Choroid plexus epithelial cell (primary cell): ENCODE measurements around the gene MBTPS1.
A peak's percentile ranks its signal among the peaks of the same experiment; 100 is the strongest.

Experiments used
- DNase-seq: peaks from one replicate; pipeline ENCODE4 v3.0.0-alpha.2; 2010; ENCODE audit warnings: low read depth
- H3K4me3 ChIP-seq: 2 replicates; pipeline ENCODE4 v1.5.1; 2011; ENCODE audit warnings: low read depth, mild to moderate bottlenecking, control low read depth, low read length, moderate library complexity
- CTCF ChIP-seq: conservative IDR thresholded peaks from 2 replicates; pipeline ENCODE4 v1.5.1; 2011; ENCODE audit warnings: low read depth, mild to moderate bottlenecking, control low read depth, inconsistent platforms, low read length, moderate library complexity

MBTPS1 gene

GRCh38 chr16:84029297-84030047, 87.3 kb downstream of the MBTPS1 start:
- no peak for TF ChIP-seq CTCF
- H3K4me3 ChIP-seq, result no peak overlapping the region
- no peak for DNase-seq

GRCh38 chr16:84027625-84028024, 89.1 kb downstream of the MBTPS1 start:
- no peak for DNase-seq
- H3K4me3 ChIP-seq, result no peak overlapping the region
- no peak for TF ChIP-seq CTCF

- DNase-seq, result no peak
- no peak for TF ChIP-seq CTCF
Measured at GRCh38 chr16:84026606-84027005, 90.1 kb downstream of the MBTPS1 start.

GRCh38 chr16:84024854-84025253, 91.9 kb downstream of the MBTPS1 start:
- no peak for TF ChIP-seq CTCF
- no peak overlapping the region for H3K4me3 ChIP-seq
- peak; percentile 58 for DNase-seq

More at GRCh38 chr16:84026606-84027005, 90.1 kb downstream of the MBTPS1 start:
- no peak overlapping the region for H3K4me3 ChIP-seq

GRCh38 chr16:84022644-84023043, 94.1 kb downstream of the MBTPS1 start:
- TF ChIP-seq CTCF, result no peak
- no peak for DNase-seq
- H3K4me3 ChIP-seq, result no peak overlapping the region

- DNase-seq, result no peak
- TF ChIP-seq CTCF, result no peak
- H3K4me3 ChIP-seq, result no peak overlapping the region
Measured at GRCh38 chr16:84021488-84021887, 95.3 kb downstream of the MBTPS1 start.

GRCh38 chr16:84020353-84020752, 96.4 kb downstream of the MBTPS1 start:
- TF ChIP-seq CTCF, result no peak
- H3K4me3 ChIP-seq, result no peak overlapping the region
- DNase-seq, result no peak
